Panc1 (cell line): Measurements from ENCODE around the gene ATXN7L2. TPM values are rescaled to one million over a fixed set of nuclear protein-coding genes. Genes with fewer than 3 reads are reported as not detected.

Experiments used
- ATAC-seq: fragments of 200-7000 bp; cut with Tn5 transposase; 2 replicates; pipeline ENCODE4 v1.9.1; 2020; ENCODE audit warnings: mild to moderate bottlenecking, moderate library complexity
- Bru-seq: library from RNA; stranded (reverse); fragments of 400-500 nt; gene quantifications from one replicate; lab custom pipeline; 2021; lab: Mats Ljungman, UMichigan
- BruChase-seq, 2 experiments: library from RNA; stranded (reverse); fragments of 400-500 nt; gene quantifications; one replicate each; lab custom pipeline; 2021; lab: Mats Ljungman, UMichigan
- BruUV-seq: library from RNA; stranded (reverse); fragments of 400-500 nt; replicated peaks from 2 replicates; lab custom pipeline; 2021; lab: Mats Ljungman, UMichigan
- CTCF ChIA-PET: fragments of 300-600 bp; sonication (Branson Sonifier 250); formaldehyde crosslinking; loops from one replicate; lab custom pipeline; 2022; ENCODE audit warnings: antibody characterized with exemption; lab: Charles Lee
- POLR2A ChIA-PET: fragments of 300-600 bp; sonication (Branson Sonifier 250); formaldehyde crosslinking; loops from one replicate; lab custom pipeline; 2022; ENCODE audit warnings: antibody characterized with exemption; lab: Charles Lee
- DNase-seq: peaks from one replicate; pipeline ENCODE4 v3.0.0-alpha.2; 2010; ENCODE audit warnings: low read depth, low spot score
- H3K27ac ChIP-seq: 2 replicates; pipeline ENCODE4 v1.5.1; 2011; ENCODE audit warnings: mild to moderate bottlenecking, low read length, inconsistent platforms
- H3K27me3 ChIP-seq: fragments of 200-500 bp; sonication (Bioruptor generic); 2 replicates; pipeline ENCODE4 v1.6.0; 2014; ENCODE audit warnings: low read length, inconsistent platforms; ENCODE audit not compliant: control insufficient read depth, insufficient read depth
- H3K36me3 ChIP-seq: fragments of 200-500 bp; sonication (Bioruptor generic); 2 replicates; pipeline ENCODE4 v1.5.1; 2014; ENCODE audit warnings: inconsistent platforms, mild to moderate bottlenecking, low read length, moderate library complexity; ENCODE audit not compliant: control insufficient read depth, insufficient read depth
- H3K4me1 ChIP-seq: 2 replicates; pipeline ENCODE4 v1.5.1; 2011; ENCODE audit warnings: inconsistent platforms, mild to moderate bottlenecking, low read length, moderate library complexity; ENCODE audit not compliant: control insufficient read depth, insufficient read depth
- H3K4me3 ChIP-seq, 2 experiments: 2 replicates each; pipeline ENCODE4 v1.5.1; 2011 to 2012; ENCODE audit warnings: low read depth in 2 of 2, low read length in 2 of 2, mild to moderate bottlenecking in 2 of 2, inconsistent platforms in 1 of 2, moderate library complexity in 1 of 2
- H3K9me3 ChIP-seq: fragments of 200-500 bp; sonication (Bioruptor generic); 2 replicates; pipeline ENCODE4 v1.5.1; 2014; ENCODE audit warnings: low read depth, mild to moderate bottlenecking, inconsistent platforms, low read length, moderate library complexity; ENCODE audit not compliant: control insufficient read depth, insufficient read depth
- POLR2AphosphoS5 ChIP-seq: IDR thresholded peaks from 2 replicates; pipeline ENCODE4 v1.6.1; 2012; ENCODE audit warnings: mild to moderate bottlenecking, low read depth, low read length, moderate library complexity
- SIN3A ChIP-seq: IDR thresholded peaks from 2 replicates; pipeline ENCODE4 v1.6.1; 2012; ENCODE audit warnings: low read depth, mild to moderate bottlenecking, low read length, moderate library complexity, borderline replicate concordance; ENCODE audit not compliant: insufficient read depth
- in situ Hi-C: cut with HindIII; loops from 2 replicates; pipeline ENCODE4 v1.10.0; 2016; ENCODE audit warnings: low sequenced_read_pairs, low pct_unique_long_range_greater_than_20kb
- intact Hi-C: fragments of 100-400 bp; cut with micrococcal nuclease; formaldehyde crosslinking; loops from one replicate; pipeline ENCODE4 v1.10.0; 2022; ENCODE audit not compliant: unreplicated experiment
- long read RNA-seq: library from polyadenylated mRNA; unstranded; transcript quantifications from one replicate; pipeline ENCODE4 v2.0.0, GENCODE V29; 2021; ENCODE audit not compliant: unreplicated experiment
- polyA plus RNA-seq: library from polyadenylated mRNA; unstranded; fragments of >200 nt; gene quantifications from one replicate; pipeline ENCODE4 v1.2.1, GENCODE V29; 2012; ENCODE audit warnings: missing spikeins; ENCODE audit not compliant: insufficient read length
- total RNA-seq: library from RNA; stranded (reverse); gene quantifications from one replicate; pipeline ENCODE4 v1.2.1, GENCODE V29; 2021; ENCODE audit not compliant: unreplicated experiment
- TF ChIP-seq, protein P1 (sequence below): fragments of 450-650 bp; IDR thresholded peaks from 2 replicates; pipeline ENCODE4 v1.5.1; 2017; ENCODE audit warnings: mild to moderate bottlenecking
- TF ChIP-seq, protein P2 (sequence below), 2 experiments: IDR thresholded peaks; 2 replicates each; pipeline ENCODE4 v1.6.1; 2011 to 2012; ENCODE audit warnings: low read depth in 2 of 2, control low read depth in 1 of 2, low read length in 1 of 2, mild to moderate bottlenecking in 1 of 2, moderate library complexity in 1 of 2; ENCODE audit not compliant: insufficient read depth in 1 of 2

ATXN7L2 gene
- total RNA-seq: 4.9 TPM
- 5.5 TPM for polyA plus RNA-seq
- Bru-seq, nascent RNA: percentile 60 among the genes with signal in this experiment
- percentile 59 among the genes with signal in this experiment for BruChase-seq, experiment 1, labeled RNA remaining after a 2-hour chase
- BruChase-seq, experiment 2, labeled RNA remaining after a 6-hour chase: percentile 56 among the genes with signal in this experiment
- long read RNA-seq, partial matches to known transcripts: 4 of 7 reads
- long read RNA-seq, other reads (novel, unspliced or antisense): 2 of 7 reads

DNA sequence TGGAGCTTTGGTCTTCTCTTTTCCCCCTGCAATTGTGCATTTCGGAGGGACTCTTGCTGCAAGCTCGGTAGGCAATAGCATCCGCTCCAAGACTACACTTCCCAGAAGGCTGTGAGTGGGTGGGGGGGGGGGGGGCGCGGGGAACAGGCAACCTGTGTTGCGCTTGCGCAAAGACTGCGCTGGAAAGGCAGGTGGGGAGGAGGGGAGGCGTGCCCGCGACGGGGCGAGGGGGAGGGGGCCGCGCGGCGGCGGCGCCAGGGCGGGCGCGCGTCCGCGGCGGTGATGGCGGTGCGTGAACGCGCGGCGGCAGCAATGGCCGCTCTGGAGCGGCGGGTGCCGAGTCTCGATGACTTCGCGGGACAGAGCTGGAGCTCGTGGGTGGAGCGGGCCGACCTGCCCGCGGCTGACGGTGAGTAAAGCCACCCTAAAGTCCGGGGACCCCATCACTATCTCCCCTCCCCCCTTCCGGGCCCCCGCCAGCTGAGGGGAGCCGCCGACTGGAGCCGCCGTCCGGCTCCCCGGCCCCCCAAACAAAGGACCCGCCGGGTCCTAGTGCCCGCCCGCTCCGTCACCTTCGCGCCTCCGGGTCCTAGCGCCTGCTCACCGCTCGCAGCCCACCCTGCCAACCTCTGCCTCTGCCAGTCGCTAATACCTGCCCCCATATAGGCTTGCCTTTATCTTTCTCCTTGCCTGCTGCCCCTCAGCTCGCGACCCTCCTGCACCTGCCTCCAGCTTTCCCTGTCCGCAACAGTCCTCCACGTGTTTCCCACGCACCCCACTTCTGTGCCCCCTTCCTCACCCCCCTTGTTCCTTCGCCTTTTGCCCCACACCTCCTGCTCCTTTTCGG is at the start of gene ATXN7L2:
TSS of gene ATXN7L2 (plus strand) at position 234 of the 847 bp plus-strand sequence. CDS start at position 283, 49 bp downstream.
- ChIA-PET POLR2A (no interaction called here), CTCF (interaction anchor here (0.6 kb wide), 1 partner anchor 207 kb away, joined by 7 read pairs; no protein-coding TSS in a partner anchor)
- H3K4me3 ChIP-seq: peak within 1 kb of the TSS; percentile 69 to 81
- TF ChIP-seq POLR2AphosphoS5: peak; percentile 54
- 0 out of 2 replicates have a peak, but pooled peaks have one; percentile 61 for TF ChIP-seq SIN3A
- TF ChIP-seq, protein P1, sequence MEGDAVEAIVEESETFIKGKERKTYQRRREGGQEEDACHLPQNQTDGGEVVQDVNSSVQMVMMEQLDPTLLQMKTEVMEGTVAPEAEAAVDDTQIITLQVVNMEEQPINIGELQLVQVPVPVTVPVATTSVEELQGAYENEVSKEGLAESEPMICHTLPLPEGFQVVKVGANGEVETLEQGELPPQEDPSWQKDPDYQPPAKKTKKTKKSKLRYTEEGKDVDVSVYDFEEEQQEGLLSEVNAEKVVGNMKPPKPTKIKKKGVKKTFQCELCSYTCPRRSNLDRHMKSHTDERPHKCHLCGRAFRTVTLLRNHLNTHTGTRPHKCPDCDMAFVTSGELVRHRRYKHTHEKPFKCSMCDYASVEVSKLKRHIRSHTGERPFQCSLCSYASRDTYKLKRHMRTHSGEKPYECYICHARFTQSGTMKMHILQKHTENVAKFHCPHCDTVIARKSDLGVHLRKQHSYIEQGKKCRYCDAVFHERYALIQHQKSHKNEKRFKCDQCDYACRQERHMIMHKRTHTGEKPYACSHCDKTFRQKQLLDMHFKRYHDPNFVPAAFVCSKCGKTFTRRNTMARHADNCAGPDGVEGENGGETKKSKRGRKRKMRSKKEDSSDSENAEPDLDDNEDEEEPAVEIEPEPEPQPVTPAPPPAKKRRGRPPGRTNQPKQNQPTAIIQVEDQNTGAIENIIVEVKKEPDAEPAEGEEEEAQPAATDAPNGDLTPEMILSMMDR: no peak
- H3K27me3 ChIP-seq: no peaks in the 10 kb centered on the region
- DNase-seq: peak; percentile 51
- H3K36me3 ChIP-seq: no peaks in the 10 kb centered on the region
- intact Hi-C loops (no loop called here), in situ Hi-C loops (no loop called here)
- peak within 1 kb of the TSS; percentile 70 for H3K27ac ChIP-seq
- no peaks in the 10 kb centered on the region for H3K9me3 ChIP-seq
- peaks cover 3% of the 10 kb centered on the region; the same call in 1 of the 2 replicates for H3K4me1 ChIP-seq
- peak; percentile 89 for ATAC-seq
- BruUV-seq: no TSS peak

GRCh38 chr1:109434484-109434883 is 49.2 kb upstream of the ATXN7L2 start:
- BruUV-seq: no TSS peak
- no peaks in the 10 kb centered on the region for H3K4me1 ChIP-seq
- no peaks in the 10 kb centered on the region for H3K9me3 ChIP-seq
- ChIA-PET POLR2A (no interaction called here), CTCF (no interaction called here)
- H3K36me3 ChIP-seq: no peaks in the 10 kb centered on the region
- no peak overlapping the region for H3K27ac ChIP-seq
- intact Hi-C loops (loop anchor here (10.0 kb wide), 1 partner anchor 100 kb away; the partner anchor contains the start of gene GPR61), in situ Hi-C loops (no loop called here)
- H3K4me3 ChIP-seq: no peak overlapping the region
- ATAC-seq (no peak), DNase-seq (no peak)
- H3K27me3 ChIP-seq: no peaks in the 10 kb centered on the region
- no peak for TF ChIP-seq POLR2AphosphoS5
- TF ChIP-seq, protein P1: no peak
- TF ChIP-seq, protein P2, sequence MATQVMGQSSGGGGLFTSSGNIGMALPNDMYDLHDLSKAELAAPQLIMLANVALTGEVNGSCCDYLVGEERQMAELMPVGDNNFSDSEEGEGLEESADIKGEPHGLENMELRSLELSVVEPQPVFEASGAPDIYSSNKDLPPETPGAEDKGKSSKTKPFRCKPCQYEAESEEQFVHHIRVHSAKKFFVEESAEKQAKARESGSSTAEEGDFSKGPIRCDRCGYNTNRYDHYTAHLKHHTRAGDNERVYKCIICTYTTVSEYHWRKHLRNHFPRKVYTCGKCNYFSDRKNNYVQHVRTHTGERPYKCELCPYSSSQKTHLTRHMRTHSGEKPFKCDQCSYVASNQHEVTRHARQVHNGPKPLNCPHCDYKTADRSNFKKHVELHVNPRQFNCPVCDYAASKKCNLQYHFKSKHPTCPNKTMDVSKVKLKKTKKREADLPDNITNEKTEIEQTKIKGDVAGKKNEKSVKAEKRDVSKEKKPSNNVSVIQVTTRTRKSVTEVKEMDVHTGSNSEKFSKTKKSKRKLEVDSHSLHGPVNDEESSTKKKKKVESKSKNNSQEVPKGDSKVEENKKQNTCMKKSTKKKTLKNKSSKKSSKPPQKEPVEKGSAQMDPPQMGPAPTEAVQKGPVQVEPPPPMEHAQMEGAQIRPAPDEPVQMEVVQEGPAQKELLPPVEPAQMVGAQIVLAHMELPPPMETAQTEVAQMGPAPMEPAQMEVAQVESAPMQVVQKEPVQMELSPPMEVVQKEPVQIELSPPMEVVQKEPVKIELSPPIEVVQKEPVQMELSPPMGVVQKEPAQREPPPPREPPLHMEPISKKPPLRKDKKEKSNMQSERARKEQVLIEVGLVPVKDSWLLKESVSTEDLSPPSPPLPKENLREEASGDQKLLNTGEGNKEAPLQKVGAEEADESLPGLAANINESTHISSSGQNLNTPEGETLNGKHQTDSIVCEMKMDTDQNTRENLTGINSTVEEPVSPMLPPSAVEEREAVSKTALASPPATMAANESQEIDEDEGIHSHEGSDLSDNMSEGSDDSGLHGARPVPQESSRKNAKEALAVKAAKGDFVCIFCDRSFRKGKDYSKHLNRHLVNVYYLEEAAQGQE (IDR thresholded peaks at IDR 0.05; ENCODE audit: insufficient read depth in 1 of 2, low read depth in 2 of 2, low read length in 1 of 2): no peak
